Measurements from ENCODE around the gene FAM163A.

Gene FAM163A

GRCh38 chr1:179770887-179771502 is 27.9 kb downstream of the FAM163A start:
- no peak overlapping the region for H3K27ac ChIP-seq
- peak; percentile 14 for TF ChIP-seq CTCF (conservative IDR thresholded peaks at IDR 0.05)
- TF ChIP-seq ZFX (IDR thresholded peaks at IDR 0.05), result no peak

- no peak overlapping the region for H3K27ac ChIP-seq
- TF ChIP-seq CTCF (conservative IDR thresholded peaks at IDR 0.05), result no peak
- TF ChIP-seq ZFX (IDR thresholded peaks at IDR 0.05), result no peak
Observed at GRCh38 chr1:179773264-179773663, 30.2 kb downstream of the FAM163A start.

GRCh38 chr1:179774000-179774399 is 30.9 kb downstream of the FAM163A start:
- H3K27ac ChIP-seq, result no peak overlapping the region
- TF ChIP-seq ZFX (IDR thresholded peaks at IDR 0.05) (no peak), CTCF (conservative IDR thresholded peaks at IDR 0.05) (no peak)

- H3K27ac ChIP-seq, result no peak overlapping the region
- TF ChIP-seq ZFX (IDR thresholded peaks at IDR 0.05) (no peak), CTCF (conservative IDR thresholded peaks at IDR 0.05) (no peak)
Observed at GRCh38 chr1:179774566-179774965, 31.5 kb downstream of the FAM163A start.

- TF ChIP-seq ZFX (IDR thresholded peaks at IDR 0.05) (no peak), CTCF (conservative IDR thresholded peaks at IDR 0.05) (no peak)
- H3K27ac ChIP-seq, result no peak overlapping the region
Observed at GRCh38 chr1:179775009-179775408, 31.9 kb downstream of the FAM163A start.

- no peak for TF ChIP-seq CTCF (conservative IDR thresholded peaks at IDR 0.05)
- TF ChIP-seq ZFX (IDR thresholded peaks at IDR 0.05), result no peak
- H3K27ac ChIP-seq, result no peak overlapping the region
Observed at GRCh38 chr1:179776831-179777230, 33.7 kb downstream of the FAM163A start.

- no peak overlapping the region for H3K27ac ChIP-seq
- TF ChIP-seq ZFX (IDR thresholded peaks at IDR 0.05) (no peak), CTCF (conservative IDR thresholded peaks at IDR 0.05) (no peak)
Observed at GRCh38 chr1:179777731-179778130, 34.6 kb downstream of the FAM163A start.
